ENCODE data around the gene VWF.

Gene VWF

DNA sequence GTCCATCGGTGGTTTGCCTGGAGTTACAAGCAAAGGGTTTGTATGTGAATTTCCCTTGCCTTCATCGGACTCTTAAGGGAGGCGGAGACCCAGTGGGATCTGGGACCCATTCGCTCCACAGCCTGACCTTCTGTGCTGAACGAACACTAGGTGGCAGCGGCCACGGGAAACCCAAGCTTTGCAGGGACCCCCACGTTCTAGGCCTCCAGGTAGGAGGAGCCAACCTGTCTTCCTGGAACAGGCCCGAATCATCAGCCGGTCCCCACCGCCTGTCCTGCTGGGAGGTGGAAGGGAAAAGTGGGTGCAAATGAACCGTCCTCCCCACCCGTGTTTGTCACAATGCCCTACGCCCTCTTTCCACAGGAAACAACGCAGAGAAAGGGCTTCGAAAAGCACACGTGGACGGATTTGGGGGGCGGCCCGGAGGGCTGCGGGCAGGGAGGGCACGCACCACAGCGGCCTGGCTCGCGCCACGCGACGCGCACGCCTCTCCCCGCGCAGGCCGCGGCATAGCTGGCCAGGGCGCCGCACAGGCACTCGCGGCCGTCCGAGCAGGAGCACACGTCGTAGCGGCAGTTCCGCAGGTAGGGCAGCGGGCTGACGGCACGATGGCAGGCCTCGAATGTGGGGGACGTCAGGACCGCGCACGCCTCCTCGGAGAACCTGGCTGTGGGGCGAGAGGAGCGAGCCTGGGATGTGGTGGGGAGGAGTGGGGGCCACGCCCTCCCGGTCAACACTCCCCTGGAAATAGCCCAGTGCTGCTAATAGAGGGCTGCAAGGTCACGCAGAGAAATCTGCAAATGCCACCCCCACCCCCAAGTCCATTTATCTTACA, 67.8 kb downstream of the VWF start:
- DNase-seq: no peak

DNA sequence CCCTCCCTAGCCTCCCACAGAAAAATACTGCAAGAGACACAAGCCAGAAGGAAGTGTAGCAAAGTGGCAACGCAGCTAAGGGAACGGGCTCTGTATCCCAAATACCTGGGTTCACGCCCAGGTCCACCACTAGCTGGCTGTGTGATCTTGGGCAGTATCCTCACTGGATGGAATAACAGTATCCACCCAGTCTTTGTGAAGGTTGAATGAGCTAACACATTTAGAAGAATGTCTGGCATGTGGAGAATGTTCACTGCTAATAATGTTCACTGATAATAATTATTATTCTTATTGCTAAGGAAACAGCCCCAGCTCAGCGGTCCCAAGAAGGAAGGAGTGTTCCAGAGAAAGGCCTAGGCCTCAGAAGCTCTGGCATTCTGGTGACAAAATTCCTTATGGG, 70.9 kb downstream of the VWF start:
- no peak for DNase-seq

GRCh38 chr12:6052940-6053329, 71.5 kb downstream of the VWF start:
- no peak for DNase-seq

GRCh38 chr12:6052206-6052939, 72.1 kb downstream of the VWF start:
- no peak for DNase-seq

DNA sequence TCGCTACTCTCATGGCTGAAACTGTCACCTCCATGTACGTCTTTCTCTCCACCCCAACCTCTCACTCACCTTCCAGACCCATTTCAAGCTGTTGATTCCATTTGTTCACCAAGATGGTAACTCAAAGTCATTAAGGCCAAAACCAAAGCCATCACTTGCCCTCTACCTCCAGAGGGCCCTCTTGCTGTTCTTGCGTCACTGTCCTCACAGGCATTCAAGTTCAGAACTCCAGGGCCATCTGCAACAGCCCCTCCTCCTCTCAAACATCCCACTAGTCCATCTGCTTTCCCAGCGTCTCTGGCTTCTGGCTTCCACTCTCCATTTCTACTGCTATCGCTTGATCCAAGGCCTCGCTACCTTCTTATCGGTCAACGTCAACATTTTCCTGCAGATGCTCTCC, 74.5 kb downstream of the VWF start:
- no peak for DNase-seq

DNA sequence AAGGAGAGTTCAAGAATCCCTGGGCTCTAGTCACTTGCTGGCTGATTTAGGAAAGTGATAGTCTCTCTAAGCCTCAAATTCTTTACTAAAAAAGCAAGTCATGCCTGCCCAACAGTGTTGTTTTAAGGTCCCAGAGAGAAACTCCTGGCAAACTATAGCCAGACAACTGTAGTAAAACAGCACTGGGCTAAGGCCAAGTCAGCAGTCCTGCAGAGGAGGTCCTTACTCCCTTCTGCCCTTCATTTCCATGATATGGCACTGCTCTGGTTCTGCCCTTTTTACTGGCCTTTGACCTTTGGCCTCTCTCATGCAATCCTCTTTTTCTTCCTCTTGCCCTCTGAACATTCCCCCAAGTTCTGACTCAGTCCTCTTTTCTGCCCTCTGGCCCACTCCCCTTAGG, 74.9 kb downstream of the VWF start:
- DNase-seq: no peak

- DNase-seq: no peak
Measured at GRCh38 chr12:6047249-6048237, 76.9 kb downstream of the VWF start.

DNA sequence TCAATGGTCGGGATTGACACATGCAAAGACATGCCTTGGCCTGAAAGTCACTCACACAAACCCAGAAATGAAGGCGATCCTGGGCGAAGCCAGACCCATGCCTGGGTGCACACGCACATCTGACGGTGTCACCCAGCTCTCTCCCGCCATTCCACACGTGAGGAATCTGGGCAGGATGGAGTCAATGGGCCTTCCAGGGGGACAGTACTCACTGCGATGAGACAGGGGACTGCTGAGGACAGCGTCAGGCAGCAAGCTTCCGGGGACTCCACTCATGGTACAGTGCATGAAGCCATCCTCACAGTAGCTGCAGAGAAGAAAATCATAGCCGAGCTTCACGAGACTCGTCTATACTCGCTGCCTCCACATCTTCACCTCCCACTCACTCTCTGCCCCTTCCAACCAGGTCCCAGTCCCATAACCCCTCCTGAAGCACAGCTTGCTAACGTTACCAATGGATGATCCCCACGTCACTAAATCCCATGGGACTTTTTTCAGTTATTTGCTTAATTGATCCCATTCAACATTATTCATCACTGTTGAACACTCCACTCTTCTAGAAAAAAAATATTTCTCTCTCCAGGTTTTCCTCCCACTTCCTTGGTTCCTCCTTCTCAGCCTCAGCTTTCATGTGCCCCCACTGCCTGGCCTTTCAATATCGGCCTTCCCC, 77.8 kb downstream of the VWF start:
- DNase-seq: no peak

GRCh38 chr12:6045438-6045837, 79.0 kb downstream of the VWF start:
- no peak for DNase-seq

- DNase-seq: no peak
Measured at GRCh38 chr12:6044082-6044481, 80.4 kb downstream of the VWF start.

DNA sequence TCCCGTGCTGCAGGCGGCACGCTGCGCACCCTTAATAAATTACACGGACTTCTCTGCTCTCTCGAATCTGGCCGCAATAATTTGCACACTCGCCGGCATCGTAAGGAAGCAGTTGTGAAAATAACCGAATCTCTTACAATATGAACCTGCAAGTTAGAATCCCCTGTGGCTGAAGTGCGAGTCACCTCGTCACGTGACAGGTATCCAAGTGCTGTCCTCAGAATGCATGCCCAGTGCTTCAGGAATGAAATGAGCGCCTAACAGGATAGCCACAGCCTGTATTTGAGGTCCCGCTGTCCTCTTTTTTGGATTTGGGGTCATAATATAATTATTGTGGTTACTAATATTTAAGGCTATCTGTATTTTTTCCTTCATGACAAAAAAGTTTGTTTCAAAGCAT, 82.0 kb downstream of the VWF start:
- DNase-seq: no peak

DNA sequence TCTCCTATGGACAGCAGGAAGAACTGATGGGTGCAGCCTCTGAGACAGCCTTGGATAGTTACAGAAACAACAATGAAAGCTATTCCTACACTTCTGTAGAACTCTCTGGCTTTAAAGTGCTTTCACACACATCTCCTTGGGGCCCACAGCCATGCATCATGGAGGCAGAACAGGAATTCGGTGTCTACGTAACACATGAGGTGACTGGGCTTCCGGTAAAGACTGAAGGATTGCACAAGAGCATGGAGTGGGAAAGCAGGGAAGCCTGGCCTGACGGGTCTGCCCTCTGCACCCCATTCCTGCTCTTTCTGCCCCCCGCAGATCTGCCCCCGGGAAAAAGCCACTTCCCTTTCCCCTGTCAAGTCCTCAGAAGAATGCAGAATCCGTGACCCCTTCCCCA, 82.6 kb downstream of the VWF start:
- DNase-seq: no peak

GRCh38 chr12:6040815-6041214, 83.7 kb downstream of the VWF start:
- no peak for DNase-seq

- DNase-seq: peak; percentile 42 to 57
Measured at GRCh38 chr12:6039894-6040601, 84.4 kb downstream of the VWF start.

GRCh38 chr12:6038160-6038559, 86.3 kb downstream of the VWF start:
- peak; percentile 35 to 53 for DNase-seq

GRCh38 chr12:6037459-6037858, 87.0 kb downstream of the VWF start:
- DNase-seq: no peak

GRCh38 chr12:6036509-6036908, 88.0 kb downstream of the VWF start:
- DNase-seq: no peak

DNA sequence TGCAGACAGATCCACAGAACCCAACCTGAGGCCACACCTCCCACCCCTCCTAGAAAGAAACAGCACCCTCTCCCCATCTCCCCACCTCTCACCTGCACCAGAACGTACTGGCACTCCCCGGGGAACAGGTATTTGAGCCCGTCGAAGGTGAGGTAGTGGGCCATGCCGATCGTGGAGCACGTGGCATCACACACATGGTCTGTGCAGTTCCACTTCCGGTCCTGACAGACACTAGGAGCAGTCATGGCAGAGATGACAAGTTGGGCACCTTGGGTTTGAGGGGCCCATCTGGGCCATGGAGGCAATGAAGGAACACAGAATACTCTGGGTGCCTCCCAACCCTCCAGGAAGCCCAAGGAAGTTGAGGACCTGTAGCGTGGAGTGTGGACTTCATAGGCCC, 89.9 kb downstream of the VWF start:
- no peak for DNase-seq

GRCh38 chr12:6033546-6033945, 90.9 kb downstream of the VWF start:
- DNase-seq: no peak

DNA sequence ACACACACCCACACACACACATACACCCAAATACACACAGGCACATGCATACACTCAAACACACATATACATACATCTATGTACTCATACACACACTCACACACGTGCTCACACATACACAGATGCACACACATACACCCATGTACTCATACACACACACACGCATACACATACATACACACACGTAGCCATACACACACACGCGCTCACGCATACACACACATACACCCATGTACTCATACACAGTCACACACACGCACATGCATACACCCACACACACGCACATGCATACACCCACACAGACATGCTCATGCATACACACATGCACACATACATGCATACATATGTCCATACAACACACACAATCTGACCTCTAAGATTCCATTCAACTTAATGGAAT, 91.7 kb downstream of the VWF start:
- DNase-seq: no peak

GRCh38 chr12:6031001-6031400, 93.5 kb downstream of the VWF start:
- DNase-seq: no peak

DNA sequence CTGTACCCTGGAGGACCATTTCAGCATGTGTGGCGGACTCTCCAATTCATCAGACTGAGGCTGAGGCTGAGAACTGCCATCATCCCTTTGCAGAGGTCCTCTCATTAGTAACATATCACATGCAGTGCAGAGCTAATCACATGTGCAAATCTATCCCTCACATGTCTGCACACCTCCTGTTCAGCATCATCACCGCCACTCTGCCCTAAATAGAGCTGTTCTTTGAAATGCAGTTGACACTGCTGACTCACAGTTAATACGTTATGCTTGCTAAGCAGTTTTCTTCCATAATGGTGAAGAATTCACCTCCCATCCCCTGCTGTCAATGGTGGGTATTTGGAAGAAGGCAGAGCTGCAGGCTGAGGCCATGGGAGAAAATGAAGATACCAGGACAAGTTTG, 94.4 kb downstream of the VWF start:
- DNase-seq: no peak

Data from activated CD4-positive, alpha-beta T cell treated with anti-CD3 and anti-CD28 coated beads, Interleukin-2, amount 50 U/mL, for 48 hours (primary cell).